Activated T-cell treated with anti-CD3 and anti-CD28 coated beads, Interleukin-2, amount 50 U/mL, for 4 hours (primary cell): ENCODE results near the gene KCNJ6. TPM values are rescaled to one million over a fixed set of nuclear protein-coding genes. Genes with fewer than 3 reads are reported as not detected.
"Not testable (repeated sequence)": the region's sequence is repeated elsewhere in the genome, so short reads cannot be mapped to it uniquely, and the experiment has no call there.

Experiments used
- ATAC-seq, 2 donors: fragments of 200-7000 bp; cut with Tn5 transposase; one replicate each; pipeline ENCODE4 v1.10.0; 2021
- DNase-seq: peaks from one replicate; pipeline ENCODE4 v3.0.0-alpha.2; 2020
- H3K27me3 Mint-ChIP-seq: one replicate; pipeline ENCODE4 v1.8.0; 2021; ENCODE audit warnings: low read depth, mixed read lengths
- H3K36me3 Mint-ChIP-seq: one replicate; pipeline ENCODE4 v1.8.0; 2022; ENCODE audit warnings: mixed read lengths; ENCODE audit not compliant: insufficient read depth
- H3K4me1 Mint-ChIP-seq: one replicate; pipeline ENCODE4 v1.8.0; 2021; ENCODE audit warnings: low read depth, mixed read lengths
- H3K4me3 Mint-ChIP-seq: one replicate; pipeline ENCODE4 v1.8.0; 2021; ENCODE audit warnings: mild to moderate bottlenecking, moderate library complexity, mixed read lengths
- H3K9me3 Mint-ChIP-seq: one replicate; pipeline ENCODE4 v1.8.0; 2021; ENCODE audit warnings: mixed read lengths
- total RNA-seq, 3 donors: library from RNA; stranded (reverse); gene quantifications; one replicate each; pipeline ENCODE4 v1.2.1, GENCODE V29; 2021

Gene KCNJ6
- total RNA-seq, 3 donors from 2014 or later: not detected

DNA sequence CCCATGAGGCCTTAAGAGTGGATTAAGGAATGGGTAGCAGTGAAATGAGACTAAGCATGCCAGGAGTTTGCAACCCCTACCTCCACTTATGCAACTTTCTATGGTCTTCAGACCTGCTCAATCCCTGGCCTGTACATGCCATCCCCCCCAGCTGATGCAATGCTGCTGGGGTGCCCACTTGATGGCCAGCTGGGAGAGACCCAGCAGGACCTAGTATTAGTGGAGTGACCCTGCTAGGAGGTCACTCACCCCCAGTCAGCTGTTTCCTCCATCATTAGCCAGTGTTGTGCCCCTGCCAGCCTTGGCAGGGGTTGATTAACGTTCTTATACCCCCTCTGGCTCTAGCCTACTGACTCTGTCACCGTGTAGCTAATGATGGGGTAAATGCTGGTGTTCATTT is 313.1 kb downstream of the KCNJ6 start:
- Mint-ChIP-seq H3K36me3 (no peaks in the 10 kb centered on the region), H3K9me3 (no peaks in the 10 kb centered on the region), H3K4me1 (no peaks in the 10 kb centered on the region), H3K27me3 (peaks cover 17% of the 10 kb centered on the region), H3K4me3 (no peak overlapping the region)
- DNase-seq: no peak
- ATAC-seq: no peak

DNA sequence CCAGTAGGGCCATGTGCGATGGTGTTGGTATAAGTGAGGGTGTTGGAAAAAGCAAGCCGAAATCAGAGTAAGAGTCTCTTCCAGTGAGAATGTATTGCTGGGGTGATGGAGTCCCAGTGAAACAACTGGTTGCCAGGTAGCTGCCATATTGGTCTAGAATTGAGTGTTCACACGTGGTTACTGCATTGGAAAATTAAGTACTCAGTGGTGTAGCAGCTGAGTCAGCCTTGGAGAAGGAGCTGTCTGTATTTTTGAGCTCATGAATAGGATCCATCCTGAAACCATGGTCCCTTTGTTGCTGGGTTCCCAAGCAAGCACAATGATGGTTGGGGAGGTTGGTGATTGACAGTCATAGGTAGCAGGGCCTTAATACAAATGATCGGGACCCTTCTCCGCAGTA is 314.3 kb downstream of the KCNJ6 start:
- H3K36me3 Mint-ChIP-seq: no peaks in the 10 kb centered on the region
- H3K4me1 Mint-ChIP-seq: no peaks in the 10 kb centered on the region
- peaks cover 15% of the 10 kb centered on the region for H3K27me3 Mint-ChIP-seq
- no peak overlapping the region for H3K4me3 Mint-ChIP-seq
- H3K9me3 Mint-ChIP-seq: no peaks in the 10 kb centered on the region
- DNase-seq: no peak
- no peak for ATAC-seq

DNA sequence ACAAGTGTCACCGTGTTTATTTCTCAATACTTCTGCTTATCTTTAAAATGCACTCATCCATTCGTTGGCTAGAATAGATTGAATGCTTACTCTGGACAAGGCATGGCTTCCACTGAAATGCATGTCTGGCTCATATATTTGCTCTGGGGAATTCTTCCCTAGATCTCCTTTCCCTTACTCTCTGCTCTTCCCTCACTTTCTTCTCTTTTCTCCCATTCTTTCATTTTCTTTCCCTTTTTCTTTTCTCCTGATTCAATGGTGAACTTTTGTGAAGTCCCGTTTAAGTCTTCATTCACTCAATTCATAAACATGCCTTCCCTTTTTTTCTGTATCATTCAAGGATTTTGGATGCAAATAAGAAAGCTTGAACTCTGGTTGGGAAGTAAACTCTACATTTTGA is 315.2 kb downstream of the KCNJ6 start:
- Mint-ChIP-seq H3K36me3 (no peaks in the 10 kb centered on the region), H3K27me3 (peaks cover 7% of the 10 kb centered on the region), H3K4me3 (no peak overlapping the region), H3K4me1 (no peaks in the 10 kb centered on the region), H3K9me3 (no peaks in the 10 kb centered on the region)
- no peak for ATAC-seq
- no peak for DNase-seq

DNA sequence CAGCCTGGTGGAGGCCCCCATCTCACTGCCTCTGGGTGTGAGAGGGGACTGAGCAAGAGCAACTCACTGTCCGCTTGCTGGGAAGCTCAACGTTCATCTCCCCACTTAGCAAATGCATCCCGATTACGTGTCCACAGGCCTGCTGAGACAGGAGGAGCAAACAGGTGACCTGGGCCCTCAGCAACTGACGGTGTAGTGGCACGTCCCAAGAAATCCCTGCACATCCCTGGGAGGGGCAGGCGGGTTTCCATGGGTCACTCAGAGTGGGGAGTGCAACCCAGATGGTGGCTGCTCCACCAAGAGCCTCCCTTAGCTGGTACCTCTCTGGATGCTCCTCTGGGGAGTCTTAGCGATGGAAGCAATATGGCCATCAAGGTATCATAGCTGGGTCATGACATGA is 320.3 kb downstream of the KCNJ6 start:
- Mint-ChIP-seq H3K4me3 (no peak overlapping the region), H3K27me3 (peaks cover 6% of the 10 kb centered on the region), H3K36me3 (no peaks in the 10 kb centered on the region), H3K9me3 (no peaks in the 10 kb centered on the region), H3K4me1 (no peaks in the 10 kb centered on the region)
- ATAC-seq: no peak
- DNase-seq: no peak

DNA sequence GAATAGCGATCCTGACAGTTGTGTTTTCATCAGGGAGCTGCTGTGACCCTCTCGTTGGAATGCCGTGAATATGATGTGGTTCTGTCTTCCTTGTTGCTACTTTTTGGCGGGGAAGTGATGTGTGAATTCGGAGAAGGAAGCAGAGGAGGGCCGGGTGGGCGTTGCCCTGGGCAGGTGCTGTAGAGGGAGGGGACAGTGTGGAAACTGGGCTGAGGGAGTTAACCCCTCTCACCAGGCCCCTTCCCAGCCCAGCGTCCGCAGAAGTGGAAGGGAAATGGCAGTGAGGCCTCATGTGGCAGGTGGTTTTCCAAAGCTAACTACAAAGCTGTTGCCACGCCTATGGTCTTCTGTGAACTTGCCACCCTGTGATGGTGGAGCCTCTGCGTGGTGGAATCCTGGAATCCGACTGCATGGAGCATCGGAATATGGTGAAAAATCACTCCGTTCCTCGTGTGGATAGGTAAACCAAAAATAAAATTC is 321.7 kb downstream of the KCNJ6 start:
- Mint-ChIP-seq H3K4me3 (no peak overlapping the region), H3K9me3 (no peaks in the 10 kb centered on the region), H3K4me1 (no peaks in the 10 kb centered on the region), H3K36me3 (no peaks in the 10 kb centered on the region), H3K27me3 (peaks cover 6% of the 10 kb centered on the region)
- DNase-seq (no peak), ATAC-seq (no peak)

DNA sequence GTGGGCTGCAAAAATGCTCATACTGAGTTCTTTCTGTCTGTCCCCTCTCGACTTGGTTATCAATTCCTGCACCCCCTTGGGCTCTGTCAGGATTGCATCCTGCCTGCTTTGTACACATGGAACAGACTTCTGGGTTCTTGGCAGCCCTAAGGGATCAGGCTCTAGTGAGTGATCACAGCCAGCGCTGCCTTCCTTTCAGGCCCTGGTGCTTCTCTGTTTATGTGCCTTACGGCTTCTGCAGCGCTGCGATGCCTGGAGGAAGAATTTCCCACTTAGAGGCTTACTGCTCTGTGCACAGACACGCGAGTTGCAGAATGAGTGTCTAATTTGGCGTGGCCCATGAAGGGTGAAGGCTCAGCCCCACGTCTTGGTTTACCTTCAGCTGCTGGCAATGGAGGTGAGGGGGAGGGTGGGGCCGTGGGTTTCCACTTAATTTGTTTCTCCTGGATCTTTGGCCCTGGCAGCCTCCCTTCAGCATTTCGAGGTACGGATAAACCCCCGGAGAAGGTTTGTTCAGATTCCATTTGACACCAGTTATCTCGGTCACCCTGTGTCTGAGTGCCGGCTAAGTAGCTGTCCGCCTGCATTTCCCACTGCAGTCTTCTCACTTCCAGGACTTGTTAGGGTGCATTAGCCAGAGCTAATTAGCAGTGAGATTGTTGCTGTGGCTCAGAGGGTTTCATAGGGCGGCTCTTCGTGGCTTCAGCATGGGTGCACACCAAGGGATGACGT is 322.4 kb downstream of the KCNJ6 start:
- ATAC-seq (no peak), DNase-seq (no peak)
- Mint-ChIP-seq H3K4me3 (no peak overlapping the region), H3K27me3 (peaks cover 6% of the 10 kb centered on the region), H3K9me3 (no peaks in the 10 kb centered on the region), H3K36me3 (no peaks in the 10 kb centered on the region), H3K4me1 (no peaks in the 10 kb centered on the region)

DNA sequence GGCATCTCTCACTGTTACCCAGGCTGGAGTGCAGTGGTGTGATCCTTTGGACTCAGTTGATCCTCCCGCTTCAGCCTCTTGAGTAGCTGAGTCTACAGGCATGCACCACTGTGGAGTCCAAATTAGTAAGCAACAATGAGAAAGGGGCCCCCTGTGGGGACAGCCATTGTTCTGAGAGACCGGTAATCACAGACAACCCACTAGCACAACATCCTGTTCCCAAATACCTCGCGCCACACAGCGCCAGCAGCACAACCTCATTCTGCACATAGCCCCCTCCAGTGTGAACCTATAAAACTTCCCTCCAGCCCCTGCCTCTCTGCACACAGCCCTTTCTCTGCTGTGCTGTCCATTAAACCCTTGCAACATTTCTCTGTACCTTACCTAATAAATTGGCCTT is 323.2 kb downstream of the KCNJ6 start:
- no peak overlapping the region for H3K4me3 Mint-ChIP-seq
- no peaks in the 10 kb centered on the region for H3K4me1 Mint-ChIP-seq
- no peaks in the 10 kb centered on the region for H3K9me3 Mint-ChIP-seq
- DNase-seq: no peak
- ATAC-seq: no peak
- H3K36me3 Mint-ChIP-seq: no peaks in the 10 kb centered on the region
- peaks cover 6% of the 10 kb centered on the region for H3K27me3 Mint-ChIP-seq

DNA sequence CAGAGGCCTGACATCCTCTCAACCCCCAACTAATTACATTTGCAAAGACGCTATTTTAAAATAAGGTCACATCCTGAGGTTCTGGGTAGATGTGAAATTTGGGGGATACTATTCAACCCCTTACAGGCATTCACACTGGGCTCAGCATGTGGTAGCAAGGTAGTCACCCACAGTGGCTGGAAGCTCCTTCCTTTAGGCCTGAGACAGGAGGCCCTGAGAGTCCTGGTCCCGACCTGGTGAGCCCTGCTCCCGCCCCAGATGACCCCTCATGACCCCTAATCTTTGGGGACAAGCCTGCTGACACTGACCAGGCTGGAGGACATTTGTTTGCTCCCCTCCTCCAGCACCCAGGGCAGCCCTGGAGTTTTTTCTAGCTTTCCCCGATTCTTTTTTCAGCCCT is 323.8 kb downstream of the KCNJ6 start:
- no peaks in the 10 kb centered on the region for H3K9me3 Mint-ChIP-seq
- H3K4me1 Mint-ChIP-seq: no peaks in the 10 kb centered on the region
- ATAC-seq: no peak
- DNase-seq: no peak
- H3K4me3 Mint-ChIP-seq: no peak overlapping the region
- H3K36me3 Mint-ChIP-seq: no peaks in the 10 kb centered on the region
- peaks cover 6% of the 10 kb centered on the region for H3K27me3 Mint-ChIP-seq

DNA sequence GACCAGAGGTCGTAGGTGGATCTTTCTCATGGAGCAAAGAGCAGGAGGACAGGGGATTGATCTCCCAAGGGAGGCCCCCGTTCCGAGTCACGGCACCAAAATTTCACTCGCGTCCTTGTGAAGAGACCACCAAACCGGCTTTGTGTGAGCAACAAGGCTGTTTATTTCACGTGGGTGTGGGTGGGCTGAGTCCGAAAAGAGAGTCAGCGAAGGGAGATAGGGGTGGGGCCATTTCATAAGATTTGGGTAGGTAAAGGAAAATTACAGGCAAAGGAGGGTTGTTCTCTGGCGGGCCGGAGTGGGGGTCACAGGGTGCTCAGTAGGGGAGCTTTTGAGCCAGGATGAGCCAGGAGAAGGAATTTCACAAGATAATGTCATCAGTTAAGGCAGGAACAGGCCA is 324.3 kb downstream of the KCNJ6 start:
- DNase-seq, H3K9me3 Mint-ChIP-seq, H3K4me3 Mint-ChIP-seq, H3K4me1 Mint-ChIP-seq, ATAC-seq, H3K36me3 Mint-ChIP-seq, H3K27me3 Mint-ChIP-seq: not testable (repeated sequence)

DNA sequence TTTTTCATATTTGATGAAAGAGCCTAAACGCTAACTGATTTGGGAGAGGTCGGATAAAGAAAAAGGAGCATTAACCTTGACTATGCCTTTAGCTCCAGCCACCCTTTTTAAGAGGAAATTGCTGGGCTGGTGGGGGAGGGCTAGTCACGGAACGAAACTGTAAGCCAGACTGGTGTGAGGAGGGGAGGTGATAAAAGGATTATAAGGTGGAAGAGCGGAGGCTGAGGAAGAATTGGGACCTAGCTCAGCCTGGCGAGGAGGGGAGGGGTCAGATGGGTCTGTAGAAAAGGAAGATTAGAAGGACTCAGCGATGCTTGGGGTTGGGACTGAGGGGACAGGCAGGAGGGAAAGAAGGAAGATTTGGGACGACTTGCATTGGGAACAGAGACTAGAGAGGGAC is 325.4 kb downstream of the KCNJ6 start:
- not testable (repeated sequence) for DNase-seq, H3K27me3 Mint-ChIP-seq, H3K36me3 Mint-ChIP-seq, H3K4me1 Mint-ChIP-seq, ATAC-seq, H3K9me3 Mint-ChIP-seq, H3K4me3 Mint-ChIP-seq

DNA sequence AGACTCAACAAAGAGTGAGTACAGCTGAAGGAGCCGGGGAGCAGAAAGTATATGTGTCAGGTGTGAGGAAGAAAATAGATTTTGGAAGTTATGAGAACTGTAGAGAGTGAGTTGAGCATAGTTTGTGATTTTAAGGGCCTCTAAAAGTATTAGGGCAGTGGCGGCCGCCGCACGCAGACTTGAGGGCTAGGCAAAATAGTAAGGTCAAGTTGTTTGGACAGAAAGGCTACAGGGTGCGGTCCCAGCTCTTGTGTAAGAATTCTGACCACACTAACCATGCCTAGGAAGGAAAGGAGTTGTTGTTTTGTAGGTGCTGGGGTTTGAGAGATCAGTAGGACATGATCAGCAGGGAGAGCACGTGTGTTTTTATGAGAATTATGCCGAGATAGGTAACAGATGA is 327.6 kb downstream of the KCNJ6 start:
- H3K27me3 Mint-ChIP-seq, H3K36me3 Mint-ChIP-seq, H3K4me3 Mint-ChIP-seq, H3K9me3 Mint-ChIP-seq, ATAC-seq, H3K4me1 Mint-ChIP-seq, DNase-seq: not testable (repeated sequence)

DNA sequence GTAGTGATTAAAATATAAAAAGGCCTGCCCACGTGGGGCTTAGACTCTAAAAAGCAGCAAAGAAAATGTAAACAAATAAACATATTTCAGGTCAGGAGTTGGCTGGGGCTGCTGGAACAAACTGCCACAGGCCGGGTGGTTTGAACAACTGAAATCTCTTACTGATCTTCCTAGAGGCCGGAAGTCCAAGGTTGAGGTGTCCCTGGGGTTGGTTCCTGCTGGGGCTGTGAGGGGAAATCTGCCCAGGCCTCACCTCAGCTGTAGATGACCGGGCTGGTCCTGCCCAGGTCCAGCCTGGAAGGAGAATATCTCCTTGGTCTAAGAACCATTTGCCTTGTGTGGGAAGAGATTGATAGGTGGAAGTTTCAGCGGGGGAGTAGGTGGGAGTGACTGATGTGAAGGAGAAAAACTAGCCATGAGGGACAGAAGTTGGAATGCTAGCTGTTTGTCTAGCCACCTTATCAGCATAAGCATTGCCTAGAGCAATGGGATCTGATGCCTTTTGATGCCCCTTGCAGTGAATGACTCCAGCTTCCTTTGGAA is 328.6 kb downstream of the KCNJ6 start:
- Mint-ChIP-seq H3K4me3 (no peak overlapping the region), H3K36me3 (no peaks in the 10 kb centered on the region), H3K4me1 (no peaks in the 10 kb centered on the region), H3K27me3 (peaks cover 3% of the 10 kb centered on the region), H3K9me3 (no peaks in the 10 kb centered on the region)
- ATAC-seq (no peak), DNase-seq (no peak)

DNA sequence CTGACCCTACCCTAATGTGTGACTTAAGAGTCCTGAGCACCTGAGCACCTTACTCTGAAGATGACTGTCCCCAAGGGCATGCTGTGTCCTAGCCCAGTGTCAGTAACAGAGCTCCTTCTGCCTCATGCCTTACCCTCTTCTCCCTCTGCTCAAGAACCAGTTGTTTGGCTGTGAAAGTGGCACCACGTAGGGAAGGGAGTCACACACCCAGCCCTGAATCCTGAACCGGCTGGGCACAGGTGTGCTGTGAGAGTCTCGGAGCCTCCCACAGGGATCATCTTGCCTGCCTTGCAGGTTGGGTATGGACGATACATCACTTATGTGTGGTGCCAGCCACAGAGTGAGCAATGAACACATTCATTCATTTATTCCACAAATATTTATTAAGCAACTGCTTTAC is 329.1 kb downstream of the KCNJ6 start:
- DNase-seq: no peak
- Mint-ChIP-seq H3K36me3 (no peaks in the 10 kb centered on the region), H3K27me3 (peaks cover 8% of the 10 kb centered on the region), H3K9me3 (no peaks in the 10 kb centered on the region), H3K4me3 (no peak overlapping the region), H3K4me1 (no peaks in the 10 kb centered on the region)
- ATAC-seq: no peak

DNA sequence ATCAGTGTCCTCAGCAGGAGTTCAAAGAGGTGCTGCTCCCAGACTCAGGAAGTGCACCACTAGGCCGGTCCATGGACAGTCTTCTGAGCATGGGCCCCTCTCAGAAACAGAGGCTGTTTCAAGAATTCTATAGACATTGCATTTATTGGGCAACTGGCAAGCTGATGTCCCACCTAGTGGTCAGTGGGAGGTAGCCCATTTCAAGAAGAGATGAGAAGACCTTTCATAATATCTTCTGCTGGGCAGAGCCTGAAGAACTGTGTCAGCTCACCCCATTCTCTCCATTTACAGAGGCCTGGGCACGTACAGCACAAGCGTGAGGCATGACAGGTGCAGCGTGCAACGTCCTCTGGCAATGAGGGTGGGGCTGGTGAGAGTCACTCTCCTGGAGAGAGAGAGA is 333.7 kb downstream of the KCNJ6 start:
- no peak for ATAC-seq
- Mint-ChIP-seq H3K9me3 (peaks cover 20% of the 10 kb centered on the region), H3K27me3 (peaks cover 23% of the 10 kb centered on the region), H3K36me3 (no peaks in the 10 kb centered on the region), H3K4me1 (no peaks in the 10 kb centered on the region), H3K4me3 (no peak overlapping the region)
- DNase-seq: no peak

DNA sequence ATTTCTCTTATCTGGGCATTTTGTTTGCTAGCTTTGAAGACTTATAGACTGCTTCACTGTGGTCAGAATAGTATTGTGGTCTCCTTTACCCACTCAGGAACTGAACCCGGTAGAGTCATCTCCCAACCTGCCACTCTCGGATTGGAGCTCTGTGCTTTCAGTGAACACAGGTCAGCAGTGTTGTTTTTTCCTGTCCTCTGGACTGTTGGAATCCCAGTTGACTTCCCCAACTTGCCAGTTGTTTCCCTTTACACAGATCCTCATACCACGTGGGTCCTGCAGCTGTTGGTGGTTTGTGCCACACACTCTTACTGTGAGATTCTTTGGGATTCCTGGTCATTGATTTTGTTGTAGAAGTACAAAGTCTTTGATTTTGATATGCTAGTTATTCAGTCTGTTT is 335.6 kb downstream of the KCNJ6 start:
- Mint-ChIP-seq H3K4me3 (no peak overlapping the region), H3K36me3 (no peaks in the 10 kb centered on the region), H3K4me1 (no peaks in the 10 kb centered on the region), H3K9me3 (peaks cover 20% of the 10 kb centered on the region), H3K27me3 (peaks cover 20% of the 10 kb centered on the region)
- ATAC-seq (no peak), DNase-seq (no peak)
